NAMALWA (cell line): ENCODE results near the gene IL27RA.
A peak's percentile ranks its signal among the peaks of the same experiment; 100 is the strongest.
"Not testable (repeated sequence)": the region's sequence is repeated elsewhere in the genome, so short reads cannot be mapped to it uniquely, and the experiment has no call there.

Source experiments
- DNase-seq: peaks from one replicate; pipeline ENCODE4 v3.0.0-alpha.2; 2015; ENCODE audit warnings: low spot score

The IL27RA gene

DNA sequence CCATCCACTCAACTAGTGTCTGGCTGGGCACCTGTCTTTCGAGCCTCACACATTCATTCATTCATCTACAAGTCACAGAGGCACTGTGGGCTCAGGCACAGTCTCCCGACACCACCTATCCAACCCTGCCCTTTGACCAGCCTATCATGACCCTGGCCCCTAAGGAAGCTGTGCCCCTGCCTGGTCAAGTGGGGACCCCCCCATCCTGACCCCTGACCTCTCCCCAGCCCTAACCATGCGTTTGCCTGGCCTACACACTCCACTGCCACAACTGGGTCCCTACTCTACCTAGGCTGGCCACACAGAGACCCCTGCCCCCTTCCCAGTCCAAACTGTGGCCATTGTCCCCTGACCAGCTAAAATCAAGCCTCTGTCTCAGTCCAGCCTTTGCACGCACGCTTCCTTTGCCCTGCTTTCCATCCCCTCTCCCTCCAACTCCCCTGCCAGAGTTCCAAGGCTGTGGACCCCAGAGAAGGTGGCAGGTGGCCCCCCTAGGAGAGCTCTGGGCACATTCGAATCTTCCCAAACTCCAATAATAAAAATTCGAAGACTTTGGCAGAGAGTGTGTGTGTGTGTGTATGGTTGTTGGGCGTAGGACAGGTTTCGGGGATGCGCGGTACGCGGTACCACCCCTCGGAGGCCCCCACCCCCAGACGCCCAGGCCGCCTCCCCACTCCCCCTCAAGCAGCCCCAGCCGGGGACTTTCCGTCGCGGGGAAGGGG lies 404 bp upstream of the IL27RA start:
- no peak for DNase-seq

DNA sequence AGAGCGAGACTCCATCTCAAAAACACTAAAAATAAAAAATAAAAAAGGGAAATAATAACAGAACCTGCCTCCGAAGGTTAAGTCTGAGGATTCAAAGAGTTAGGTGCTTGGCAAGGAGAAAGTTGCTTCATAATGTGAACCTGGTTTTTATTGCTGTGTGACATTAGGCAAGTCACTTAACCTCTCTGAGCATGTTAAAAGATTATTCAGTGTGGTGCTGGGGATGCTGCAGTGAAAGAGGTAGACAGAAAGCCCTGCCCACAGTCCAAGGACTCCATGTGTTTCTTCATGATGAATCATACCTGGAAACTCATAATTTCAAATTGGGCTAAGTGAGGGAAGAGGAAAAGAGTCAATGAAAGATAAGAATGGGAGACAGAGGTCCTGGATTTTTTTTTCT lies 2.4 kb downstream of the IL27RA start:
- DNase-seq, result no peak

GRCh38 chr19:14035159-14035558 lies 3.6 kb downstream of the IL27RA start:
- not testable (repeated sequence) for DNase-seq

DNA sequence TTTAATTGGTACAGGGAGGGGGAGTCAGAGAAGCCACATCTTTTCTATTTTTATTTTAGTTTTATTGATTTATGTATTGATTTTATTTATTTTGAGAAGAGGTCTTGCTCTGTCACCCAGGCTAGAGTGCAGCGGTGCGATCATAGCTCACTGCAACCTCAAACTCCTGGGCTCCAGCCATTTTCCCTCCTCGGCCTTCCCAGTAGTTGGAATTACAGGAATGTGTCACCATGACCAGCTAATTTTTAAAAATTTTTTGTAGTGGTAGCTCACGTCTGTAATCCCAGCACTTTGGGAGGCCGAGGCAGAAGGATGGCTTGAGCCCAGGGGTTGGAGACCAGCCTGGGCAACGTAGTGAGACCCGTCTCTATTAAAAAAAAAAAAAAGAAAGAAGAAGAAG lies 4.1 kb downstream of the IL27RA start:
- no peak for DNase-seq

DNA sequence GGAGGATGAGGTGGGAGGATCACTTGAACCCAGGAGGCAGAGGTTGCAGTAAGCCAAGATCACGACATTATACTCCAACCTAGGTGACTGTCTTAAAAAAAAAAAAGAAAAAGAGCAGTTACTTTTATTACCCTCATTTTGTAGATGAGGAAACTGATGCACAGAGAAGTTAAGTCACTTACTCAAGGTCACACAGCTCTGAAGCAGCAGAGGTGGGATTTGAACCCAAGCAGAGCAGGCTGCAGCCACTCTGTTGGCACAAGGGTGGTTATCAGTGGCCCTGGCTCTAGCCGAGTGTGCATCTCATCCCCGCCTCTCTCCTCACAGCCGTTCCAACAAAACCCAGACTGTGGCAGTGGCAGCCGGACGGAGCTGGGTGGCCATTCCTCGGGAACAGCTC lies 7.6 kb downstream of the IL27RA start:
- no peak for DNase-seq

- peak; percentile 94 for DNase-seq
These were observed 11.4 kb downstream of the IL27RA start for GRCh38 chr19:14042659-14043608.

- DNase-seq, result not testable (repeated sequence)
These were observed 16.3 kb downstream of the IL27RA start for GRCh38 chr19:14047866-14048265.

DNA sequence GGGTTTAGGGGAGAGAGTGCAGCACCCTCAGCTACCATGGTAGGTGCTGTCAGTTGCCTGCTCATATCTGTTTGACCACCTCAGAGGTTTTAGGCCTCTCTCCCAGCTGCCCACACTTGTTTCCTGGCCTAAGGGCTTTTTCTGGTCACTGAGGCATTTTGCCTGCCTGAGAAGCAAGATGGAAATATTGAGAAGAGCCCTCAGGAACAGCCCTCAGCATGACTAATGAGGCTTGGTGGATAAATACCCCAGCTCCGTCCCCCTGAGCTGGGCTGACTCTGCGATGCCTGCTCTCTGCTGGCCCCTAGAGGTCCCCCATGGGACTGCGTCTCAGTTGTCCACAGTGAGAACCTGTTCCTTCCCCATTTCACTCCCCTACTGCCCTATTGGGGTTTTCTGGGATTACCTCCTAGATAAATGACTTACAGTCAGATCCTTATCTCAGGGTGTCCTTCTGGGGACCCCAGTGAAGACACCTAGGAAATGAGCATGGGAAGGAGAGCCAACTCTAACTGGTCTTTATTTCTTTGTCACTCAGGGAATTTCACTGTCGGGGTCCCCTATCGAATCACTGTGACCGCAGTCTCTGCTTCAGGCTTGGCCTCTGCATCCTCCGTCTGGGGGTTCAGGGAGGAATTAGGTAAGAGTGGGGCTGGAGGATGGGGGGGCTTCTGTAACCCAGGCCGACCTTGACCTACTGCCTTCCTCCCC lies 17.0 kb downstream of the IL27RA start:
- DNase-seq, result peak; percentile 83

DNA sequence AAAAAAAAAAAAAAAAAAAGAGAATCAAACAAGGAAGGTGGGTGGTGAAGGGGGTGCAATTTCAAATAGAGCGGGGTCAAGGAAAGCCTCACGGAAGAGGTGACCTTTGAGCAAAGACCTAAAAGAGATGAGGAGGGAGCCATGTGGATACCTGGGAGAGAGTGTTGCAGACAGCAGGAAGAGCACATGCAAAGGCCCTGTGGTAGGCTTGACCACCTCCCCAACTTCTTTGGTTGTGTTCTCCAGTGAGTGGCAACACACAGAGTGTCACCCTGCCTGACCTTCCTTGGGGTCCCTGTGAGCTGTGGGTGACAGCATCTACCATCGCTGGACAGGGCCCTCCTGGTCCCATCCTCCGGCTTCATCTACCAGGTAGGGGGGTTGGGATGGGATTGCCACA lies 18.9 kb downstream of the IL27RA start:
- DNase-seq, result no peak

DNA sequence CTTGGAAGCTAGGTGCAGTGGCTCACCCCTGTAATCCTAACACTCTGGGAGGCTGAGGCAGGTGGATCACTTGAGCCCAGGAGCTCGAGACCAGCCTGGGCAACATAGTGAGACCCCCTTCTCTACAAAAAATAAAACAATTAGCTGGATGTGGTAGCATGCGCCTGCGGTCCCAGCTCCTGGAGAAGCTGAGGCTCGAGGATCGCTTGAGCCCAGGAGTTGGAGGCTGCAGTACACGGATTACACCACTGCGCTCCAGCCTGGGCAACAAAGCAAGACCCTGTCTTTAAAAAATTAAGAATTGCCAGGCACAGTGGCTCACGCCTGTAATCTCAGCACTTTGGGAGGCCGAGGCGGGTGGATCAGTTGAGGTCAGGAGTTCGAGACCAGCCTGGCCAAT lies 19.4 kb downstream of the IL27RA start:
- not testable (repeated sequence) for DNase-seq

DNA sequence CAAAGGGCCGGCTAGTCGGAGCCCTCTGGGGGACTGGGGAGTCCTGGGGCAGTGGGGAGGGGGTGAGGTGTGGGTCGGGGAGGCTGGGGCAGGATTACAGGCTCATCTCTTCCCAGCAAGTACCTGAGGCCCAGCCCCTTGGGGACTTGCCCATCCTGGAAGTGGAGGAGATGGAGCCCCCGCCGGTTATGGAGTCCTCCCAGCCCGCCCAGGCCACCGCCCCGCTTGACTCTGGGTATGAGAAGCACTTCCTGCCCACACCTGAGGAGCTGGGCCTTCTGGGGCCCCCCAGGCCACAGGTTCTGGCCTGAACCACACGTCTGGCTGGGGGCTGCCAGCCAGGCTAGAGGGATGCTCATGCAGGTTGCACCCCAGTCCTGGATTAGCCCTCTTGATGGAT lies 20.4 kb downstream of the IL27RA start:
- no peak for DNase-seq

- DNase-seq, result no peak
These were observed 20.9 kb downstream of the IL27RA start for GRCh38 chr19:14052470-14052869.

- no peak for DNase-seq
These were observed 21.5 kb downstream of the IL27RA start for GRCh38 chr19:14053032-14053431.

DNA sequence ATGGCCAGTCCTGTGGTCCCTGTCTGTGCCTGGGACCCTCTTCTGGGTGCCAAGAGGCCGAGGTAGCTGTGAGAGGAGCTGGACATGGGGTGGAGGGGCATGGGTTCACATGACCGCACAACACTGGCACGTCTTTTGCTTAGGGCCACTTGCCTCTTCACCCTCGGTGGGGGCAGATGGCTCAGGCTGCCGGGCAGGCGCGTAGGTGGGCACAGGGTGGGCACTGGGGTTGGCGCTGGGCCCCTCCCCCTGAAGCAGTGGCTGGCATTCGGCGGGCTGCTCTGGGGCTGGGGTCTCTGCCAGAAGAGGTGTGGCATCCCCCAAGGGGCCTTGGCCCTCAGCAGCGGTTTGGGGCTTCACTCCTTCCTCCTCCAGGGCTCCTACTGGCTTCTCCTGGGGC lies 21.9 kb downstream of the IL27RA start:
- no peak for DNase-seq

DNA sequence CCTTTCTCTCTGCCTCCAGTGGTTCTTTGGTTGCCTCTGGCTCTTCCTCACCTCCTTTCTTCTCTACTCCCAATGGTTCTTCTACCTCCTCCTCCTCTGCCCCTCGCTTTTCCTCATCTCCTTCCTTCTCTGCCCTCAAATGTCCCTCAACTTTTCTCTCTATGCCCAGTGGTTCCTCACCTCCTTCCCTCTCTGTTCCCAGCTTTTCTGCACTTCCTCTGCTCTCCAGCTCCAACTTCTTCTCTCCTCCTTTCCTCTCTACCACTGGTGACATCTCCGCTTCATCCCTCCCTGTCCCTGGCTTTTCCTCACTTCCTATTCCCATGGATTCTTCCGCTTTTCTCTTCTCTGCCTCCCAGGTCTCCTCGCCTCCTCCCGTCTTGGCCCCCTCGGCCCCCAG lies 22.5 kb downstream of the IL27RA start:
- no peak for DNase-seq

GRCh38 chr19:14054721-14055120 lies 23.2 kb downstream of the IL27RA start:
- DNase-seq, result no peak

DNA sequence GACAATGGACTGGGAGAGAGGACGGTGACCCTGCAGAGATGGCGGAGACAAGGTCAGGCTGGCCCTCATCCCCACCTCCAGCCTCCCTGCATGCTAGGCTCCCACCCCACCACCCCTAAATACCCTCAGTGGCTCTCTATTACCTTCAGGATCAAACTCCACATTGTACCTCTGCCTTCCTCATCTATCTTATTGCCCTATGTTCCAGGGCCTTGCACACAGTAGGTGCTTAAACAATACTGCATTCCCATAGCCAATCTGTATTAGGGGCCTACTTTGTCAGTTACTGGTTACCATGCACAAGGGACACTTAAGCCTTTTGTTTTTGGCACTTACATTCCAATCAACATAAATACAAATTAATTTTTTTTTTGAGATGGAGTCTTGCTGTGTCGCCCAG lies 23.8 kb downstream of the IL27RA start:
- no peak for DNase-seq

DNA sequence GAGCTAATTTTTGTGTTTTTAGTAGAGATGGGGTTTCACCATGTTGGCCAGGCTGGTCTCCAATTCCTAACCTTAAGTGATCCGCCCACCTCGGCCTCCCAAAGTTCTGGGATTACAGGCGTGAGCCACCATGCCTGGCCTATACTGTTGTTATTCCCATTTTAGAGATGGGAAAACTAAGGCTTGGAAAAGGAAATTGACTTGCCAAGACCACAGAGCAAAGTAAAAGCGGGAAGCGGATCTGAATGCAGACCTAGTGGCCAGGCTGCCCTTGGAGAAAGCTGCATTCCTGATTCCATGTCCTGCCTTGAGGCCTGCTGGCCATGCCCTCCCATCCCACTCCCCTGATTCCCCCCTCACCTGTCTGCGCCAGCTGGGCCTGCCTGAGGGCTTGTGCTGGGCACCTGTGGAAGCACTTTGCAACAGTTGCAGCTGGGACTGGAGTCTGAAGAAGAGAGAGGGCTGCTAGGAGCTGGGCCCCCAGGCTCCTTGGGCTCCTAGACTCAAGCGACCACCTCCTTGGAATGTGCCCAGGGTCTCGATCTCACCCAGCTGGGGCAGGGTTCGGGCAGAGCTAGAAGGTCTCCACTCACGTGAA lies 24.6 kb downstream of the IL27RA start:
- no peak for DNase-seq

GRCh38 chr19:14056741-14057356 lies 25.3 kb downstream of the IL27RA start:
- DNase-seq, result no peak

GRCh38 chr19:14058182-14059092 lies 26.9 kb downstream of the IL27RA start:
- no peak for DNase-seq

DNA sequence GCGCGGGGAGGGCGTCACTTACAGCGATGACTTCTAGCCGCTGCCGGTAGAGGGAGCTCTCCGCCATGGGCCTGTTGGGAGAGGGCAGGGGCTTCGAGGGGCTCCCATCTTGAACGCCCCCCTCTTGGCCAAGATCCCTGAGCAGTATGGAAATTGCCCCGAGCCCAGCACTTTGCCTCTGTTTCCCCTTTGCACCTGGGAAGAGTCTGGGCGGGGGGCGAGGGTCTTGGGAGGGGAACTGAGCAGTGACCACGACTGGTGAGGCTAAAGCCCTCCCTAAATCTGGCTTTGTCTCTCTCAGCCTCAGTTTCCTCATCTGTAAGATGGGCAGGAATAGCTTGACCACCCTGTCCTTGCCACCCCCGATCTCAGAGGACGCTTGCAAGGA lies 27.5 kb downstream of the IL27RA start:
- DNase-seq, result no peak
